NK-92 treated with Interleukin-12 subunit alpha and Interleukin-12 subunit beta, amount 100 ng/mL, for 24 hours (cell line): ENCODE data around the gene ZMYM3.
A peak's percentile ranks its signal among the peaks of the same experiment; 100 is the strongest.

Source experiments
- DNase-seq: peaks from one replicate; lab custom pipeline; 2025; lab: John Stamatoyannopoulos, UW

Gene ZMYM3

DNA sequence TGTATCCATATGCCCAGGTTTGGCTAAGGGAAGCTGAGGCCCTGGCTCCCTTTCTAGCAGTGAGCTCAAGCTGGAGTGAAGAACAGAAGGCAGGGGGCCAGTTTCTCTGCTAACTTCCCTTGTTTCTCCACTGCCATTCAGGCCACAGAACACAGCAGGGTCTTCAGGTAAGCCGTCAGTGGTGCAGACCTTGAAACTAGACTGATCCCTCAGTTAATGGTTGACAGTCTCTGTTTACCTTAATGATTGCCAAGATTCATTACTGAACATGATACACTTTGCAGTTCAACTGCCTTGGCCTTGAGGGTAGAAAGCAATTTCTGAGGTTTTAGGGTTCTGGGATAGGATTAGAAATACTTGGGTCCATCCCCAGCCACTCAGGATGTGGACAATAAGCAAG lies 39.8 kb downstream of the ZMYM3 start:
- no peak for DNase-seq

DNA sequence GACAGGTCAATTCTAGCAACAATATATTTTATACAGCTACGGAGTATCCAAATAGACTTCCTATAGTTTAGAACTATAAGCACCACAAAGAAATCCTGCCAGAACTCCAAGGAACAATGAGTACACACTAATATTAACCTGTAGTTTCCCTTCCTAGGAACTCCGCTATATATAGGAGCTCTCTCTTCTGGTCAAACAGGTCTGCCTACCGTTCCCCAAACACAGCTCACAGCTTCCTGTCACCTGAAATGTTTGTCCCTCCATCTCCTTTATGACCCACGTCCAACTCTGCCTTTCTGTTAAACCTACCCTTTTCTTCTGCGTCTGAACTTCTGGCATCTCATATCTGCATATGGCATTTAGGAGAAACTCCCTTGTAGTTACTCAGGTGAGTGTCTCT lies 41.4 kb downstream of the ZMYM3 start:
- no peak for DNase-seq

GRCh38 chrX:71210816-71211215 lies 43.1 kb downstream of the ZMYM3 start:
- DNase-seq = no peak

GRCh38 chrX:71199252-71200008 lies 54.5 kb downstream of the ZMYM3 start:
- no peak for DNase-seq

DNA sequence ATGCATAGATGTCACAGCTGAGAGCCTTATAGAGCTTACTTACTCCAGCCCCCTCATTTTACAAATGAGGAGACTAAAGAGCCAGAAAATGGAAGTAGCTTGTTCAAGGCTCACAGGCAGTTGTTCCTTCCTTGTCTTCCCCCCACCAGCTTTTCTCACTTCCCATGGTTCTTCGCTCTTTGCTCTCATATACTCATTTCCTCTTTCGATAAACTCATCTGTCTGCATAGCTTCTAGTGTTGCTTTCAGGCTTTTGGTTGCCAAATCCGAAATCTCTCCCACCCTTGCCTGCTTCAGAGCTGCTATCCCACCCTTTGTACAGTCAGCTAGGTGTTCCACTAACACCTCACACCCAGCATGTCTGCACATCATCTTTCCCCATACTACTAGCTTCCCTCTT lies 55.9 kb downstream of the ZMYM3 start:
- DNase-seq = no peak

DNA sequence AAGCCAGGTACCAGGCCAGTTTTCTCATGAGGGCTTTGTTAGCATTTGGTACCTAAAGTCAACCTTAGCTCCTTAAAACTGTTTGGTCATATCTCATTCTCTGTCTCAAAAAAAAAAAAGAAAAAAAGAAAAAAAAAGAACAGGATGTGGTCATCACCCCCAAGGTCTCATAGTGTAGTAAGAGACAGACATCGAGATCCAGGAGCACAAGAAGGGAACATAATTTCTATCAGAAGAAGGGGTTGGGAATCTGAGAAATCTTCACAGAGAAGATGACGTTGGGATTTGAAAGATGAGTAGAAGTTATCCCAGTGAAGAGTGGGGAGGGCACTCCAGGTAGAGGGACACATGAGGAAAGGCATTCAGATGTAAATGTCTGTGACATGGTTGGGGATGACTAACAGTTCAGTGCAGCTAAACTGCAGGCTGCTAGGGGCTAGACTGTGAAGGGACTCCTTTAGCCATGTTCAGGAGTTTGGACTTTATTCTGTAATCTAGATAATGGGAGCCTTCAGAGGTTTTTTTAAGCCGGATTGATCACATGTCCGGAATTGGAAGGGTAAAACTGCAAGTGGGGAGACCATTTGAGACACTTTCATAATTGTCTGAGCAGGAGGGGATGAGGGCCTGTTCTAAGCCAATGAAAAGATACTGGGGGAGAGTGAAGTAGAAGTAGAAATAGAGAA lies 57.8 kb downstream of the ZMYM3 start:
- peak; percentile 2 for DNase-seq

DNA sequence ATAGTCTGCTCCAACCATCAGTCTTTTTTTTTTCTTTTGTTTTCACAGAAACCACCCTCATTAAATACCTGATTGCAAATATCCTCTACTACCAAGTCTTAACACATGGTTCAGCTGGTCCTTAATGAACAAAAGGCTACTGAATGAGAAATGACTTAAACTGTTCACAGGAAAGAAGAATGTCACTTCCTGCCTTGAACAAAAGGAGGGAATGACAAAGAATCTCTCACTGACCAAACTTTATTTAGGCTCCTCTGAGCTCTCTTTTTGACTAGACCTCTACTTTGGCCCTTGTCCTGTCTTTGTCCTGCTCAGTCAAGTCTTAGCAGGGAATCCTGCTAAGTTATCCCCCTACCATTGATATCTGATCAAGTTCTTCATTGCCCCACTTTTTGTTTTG lies 62.7 kb downstream of the ZMYM3 start:
- DNase-seq = no peak
